ENCODE measurements around the gene TSHB.
A peak's percentile ranks its signal among the peaks of the same experiment; 100 is the strongest.

The TSHB gene

DNA sequence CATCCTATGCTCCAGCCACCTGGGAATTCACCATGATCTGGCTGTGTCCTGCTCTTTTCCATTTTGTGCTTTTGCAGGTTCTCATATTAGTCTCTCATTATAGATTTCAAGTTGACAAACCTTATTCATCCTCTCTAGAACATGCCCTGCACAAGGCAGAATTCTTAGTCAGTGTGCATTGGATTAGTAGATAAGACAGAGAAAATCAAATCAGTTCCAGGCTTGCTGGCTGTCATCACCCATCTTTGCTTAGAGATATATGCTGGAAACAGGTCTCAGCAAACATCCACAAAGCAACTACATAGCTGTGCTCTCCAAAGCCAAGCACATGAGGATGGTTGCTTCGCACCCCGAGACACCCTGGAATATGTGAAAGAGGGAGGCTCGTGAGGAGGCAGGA is 34.8 kb downstream of the TSHB start:
- DNase-seq (ENCODE audit: low read depth in 2 of 2), result no peak
- TF ChIP-seq, protein P1, sequence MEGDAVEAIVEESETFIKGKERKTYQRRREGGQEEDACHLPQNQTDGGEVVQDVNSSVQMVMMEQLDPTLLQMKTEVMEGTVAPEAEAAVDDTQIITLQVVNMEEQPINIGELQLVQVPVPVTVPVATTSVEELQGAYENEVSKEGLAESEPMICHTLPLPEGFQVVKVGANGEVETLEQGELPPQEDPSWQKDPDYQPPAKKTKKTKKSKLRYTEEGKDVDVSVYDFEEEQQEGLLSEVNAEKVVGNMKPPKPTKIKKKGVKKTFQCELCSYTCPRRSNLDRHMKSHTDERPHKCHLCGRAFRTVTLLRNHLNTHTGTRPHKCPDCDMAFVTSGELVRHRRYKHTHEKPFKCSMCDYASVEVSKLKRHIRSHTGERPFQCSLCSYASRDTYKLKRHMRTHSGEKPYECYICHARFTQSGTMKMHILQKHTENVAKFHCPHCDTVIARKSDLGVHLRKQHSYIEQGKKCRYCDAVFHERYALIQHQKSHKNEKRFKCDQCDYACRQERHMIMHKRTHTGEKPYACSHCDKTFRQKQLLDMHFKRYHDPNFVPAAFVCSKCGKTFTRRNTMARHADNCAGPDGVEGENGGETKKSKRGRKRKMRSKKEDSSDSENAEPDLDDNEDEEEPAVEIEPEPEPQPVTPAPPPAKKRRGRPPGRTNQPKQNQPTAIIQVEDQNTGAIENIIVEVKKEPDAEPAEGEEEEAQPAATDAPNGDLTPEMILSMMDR (IDR thresholded peaks at IDR 0.05; ENCODE audit: low read depth, low read length), result no peak
- no peak overlapping the region for H3K4me3 ChIP-seq (replicated peaks in 1 of 2; ENCODE audit: low read depth in 2 of 2, low read length in 2 of 2)

- H3K4me3 ChIP-seq (replicated peaks in 1 of 2; ENCODE audit: low read depth in 2 of 2, low read length in 2 of 2), result no peak overlapping the region
- no peak for DNase-seq (ENCODE audit: low read depth in 2 of 2)
- TF ChIP-seq, protein P1 (IDR thresholded peaks at IDR 0.05; ENCODE audit: low read depth, low read length), result no peak
Observed at GRCh38 chr1:115065021-115065420, 35.4 kb downstream of the TSHB start.

- DNase-seq (ENCODE audit: low read depth in 2 of 2), result no peak
- H3K4me3 ChIP-seq (replicated peaks in 1 of 2; ENCODE audit: low read depth in 2 of 2, low read length in 2 of 2), result no peak overlapping the region
- TF ChIP-seq, protein P1 (IDR thresholded peaks at IDR 0.05; ENCODE audit: low read depth, low read length), result no peak
Observed at GRCh38 chr1:115067161-115067859, 37.7 kb downstream of the TSHB start.

DNA sequence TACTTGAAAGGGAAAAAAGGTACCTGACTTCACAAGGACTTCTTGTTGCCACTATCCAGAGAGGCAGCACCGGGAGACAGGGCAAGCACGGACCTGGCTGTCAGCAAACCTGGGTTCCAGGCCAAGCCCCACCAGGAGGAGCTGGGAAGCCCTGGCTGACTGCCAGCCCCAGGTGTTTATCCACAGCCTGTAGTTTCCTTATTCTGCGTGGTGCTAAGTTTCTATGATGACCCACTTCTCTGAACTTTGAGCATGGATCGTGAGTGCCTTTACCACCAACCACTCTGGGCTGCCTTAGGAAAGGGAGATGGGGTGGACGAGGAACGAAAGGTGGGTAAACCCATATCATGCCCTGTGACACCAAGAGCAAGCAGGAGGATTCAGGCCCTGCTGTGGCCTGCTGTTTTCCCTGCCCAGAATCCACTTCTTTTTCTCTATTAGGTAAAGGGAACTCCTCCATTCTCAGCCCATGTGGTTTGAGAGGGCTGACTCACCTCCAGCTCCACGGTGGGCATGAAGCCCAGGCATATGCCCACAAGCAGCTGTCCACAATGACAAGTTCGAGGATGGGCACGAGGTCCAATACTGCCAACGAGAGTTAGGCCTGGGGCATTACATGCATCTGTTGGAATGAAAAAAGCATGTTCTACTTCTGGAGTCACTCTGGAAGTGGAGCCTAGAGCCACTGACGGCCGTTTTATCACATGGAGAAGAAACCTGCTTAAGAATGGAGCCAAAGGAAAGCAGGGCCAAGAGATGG is 39.4 kb downstream of the TSHB start:
- TF ChIP-seq, protein P1 (IDR thresholded peaks at IDR 0.05; ENCODE audit: low read depth, low read length), result no peak
- DNase-seq (ENCODE audit: low read depth in 2 of 2), result peak in 1 of 2 donors; percentile 16
- H3K4me3 ChIP-seq (replicated peaks in 1 of 2; ENCODE audit: low read depth in 2 of 2, low read length in 2 of 2), result no peak overlapping the region

- no peak overlapping the region for H3K4me3 ChIP-seq (replicated peaks in 1 of 2; ENCODE audit: low read depth in 2 of 2, low read length in 2 of 2)
- TF ChIP-seq, protein P1 (IDR thresholded peaks at IDR 0.05; ENCODE audit: low read depth, low read length), result no peak
- no peak for DNase-seq (ENCODE audit: low read depth in 2 of 2)
Observed at GRCh38 chr1:115069659-115070308, 40.2 kb downstream of the TSHB start.

DNA sequence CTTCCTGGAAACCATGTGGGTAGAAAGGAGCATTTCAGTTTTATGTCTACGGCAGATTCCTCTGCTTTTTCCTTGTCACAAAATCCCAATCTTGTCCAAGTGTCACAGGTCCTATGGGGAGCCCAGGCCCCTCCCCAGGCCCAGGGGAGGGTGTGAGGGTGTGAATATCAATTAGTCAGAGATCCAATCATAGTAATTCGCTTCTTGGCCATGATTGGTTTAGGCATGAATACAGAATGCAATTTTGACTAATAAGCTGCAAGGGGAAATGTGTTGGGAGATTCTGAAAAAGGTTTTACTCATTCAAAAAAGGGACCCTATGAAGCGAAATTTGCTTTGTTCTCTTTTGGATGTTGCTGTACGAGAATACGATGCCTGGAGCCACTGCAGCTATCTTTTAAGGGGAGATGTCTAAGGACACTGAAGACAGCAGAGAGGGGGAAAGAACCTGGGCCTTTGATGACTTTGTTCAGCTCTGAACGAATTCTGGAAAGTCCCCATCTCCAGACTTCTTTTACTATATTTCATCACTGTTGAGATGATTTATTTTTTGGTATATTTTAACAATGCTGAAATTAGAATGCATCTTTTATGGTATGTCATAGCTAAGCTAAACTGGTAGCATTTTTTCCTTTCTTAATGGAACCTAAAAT is 41.5 kb downstream of the TSHB start:
- DNase-seq (ENCODE audit: low read depth in 2 of 2), result no peak
- TF ChIP-seq, protein P1 (IDR thresholded peaks at IDR 0.05; ENCODE audit: low read depth, low read length), result no peak
- no peak overlapping the region for H3K4me3 ChIP-seq (replicated peaks in 1 of 2; ENCODE audit: low read depth in 2 of 2, low read length in 2 of 2)

All from cardiac fibroblast (primary cell).